SK-N-SH treated with all-trans-retinoic acid at 6 μM for 48 hours (cell line): ENCODE measurements around the gene PALLD.

ENCODE experiments used
- ATAC-seq: fragments of 200-7000 bp; cut with Tn5 transposase; 3 replicates; pipeline ENCODE4 v1.9.1; 2020; ENCODE audit warnings: mild to moderate bottlenecking, moderate library complexity
- ARNTL ChIP-seq: fragments of 450-650 bp; formaldehyde crosslinking; IDR thresholded peaks from 2 replicates; pipeline ENCODE4 v1.5.0; 2020; ENCODE audit warnings: low read depth, mild to moderate bottlenecking, moderate library complexity, borderline replicate concordance
- BACH2 ChIP-seq: fragments of 250-450 bp; sonication (Bioruptor Pico); IDR thresholded peaks from 2 replicates; pipeline ENCODE4 v1.9.0; 2021; ENCODE audit warnings: mild to moderate bottlenecking, borderline replicate concordance
- CREB5 ChIP-seq: fragments of 250-450 bp; sonication (Bioruptor Pico); IDR thresholded peaks from 2 replicates; pipeline ENCODE4 v1.5.1; 2020; ENCODE audit warnings: low read depth, mild to moderate bottlenecking, moderate library complexity
- CSDC2 ChIP-seq: fragments of 250-450 bp; sonication (Bioruptor Pico); IDR thresholded peaks from 2 replicates; pipeline ENCODE4 v1.5.0; 2020; ENCODE audit warnings: mild to moderate bottlenecking, moderate library complexity
- ESRRG ChIP-seq: fragments of 250-450 bp; sonication (Bioruptor Pico); IDR thresholded peaks from 2 replicates; pipeline ENCODE4 v1.6.1; 2021; ENCODE audit warnings: mild to moderate bottlenecking
- GLIS3 ChIP-seq: fragments of 250-450 bp; sonication (Bioruptor Pico); IDR thresholded peaks from 2 replicates; pipeline ENCODE4 v1.5.0; 2020; ENCODE audit warnings: mild to moderate bottlenecking, moderate library complexity
- OSR1 ChIP-seq: fragments of 250-450 bp; sonication (Bioruptor Pico); IDR thresholded peaks from 2 replicates; pipeline ENCODE4 v1.8.0; 2022; ENCODE audit warnings: moderate library complexity, mild to moderate bottlenecking, inconsistent platforms
- PATZ1 ChIP-seq: fragments of 250-450 bp; sonication (Bioruptor Pico); IDR thresholded peaks from 2 replicates; pipeline ENCODE4 v1.8.0; 2020; ENCODE audit warnings: mild to moderate bottlenecking, moderate library complexity, borderline replicate concordance
- PPARA ChIP-seq: fragments of 250-450 bp; sonication (Bioruptor Pico); IDR thresholded peaks from 2 replicates; pipeline ENCODE4 v1.5.0; 2020; ENCODE audit warnings: mild to moderate bottlenecking, borderline replicate concordance
- RARB ChIP-seq: fragments of 250-450 bp; sonication (Bioruptor Pico); IDR thresholded peaks from 2 replicates; pipeline ENCODE4 v1.8.0; 2021; ENCODE audit warnings: mild to moderate bottlenecking, moderate library complexity
- SNAI2 ChIP-seq: fragments of 250-450 bp; sonication (Bioruptor Pico); IDR thresholded peaks from 2 replicates; pipeline ENCODE4 v1.5.0; 2020; ENCODE audit warnings: mild to moderate bottlenecking, moderate library complexity
- TCF4 ChIP-seq: fragments of 250-450 bp; sonication (Bioruptor Pico); IDR thresholded peaks from 2 replicates; pipeline ENCODE4 v1.8.0; 2021; ENCODE audit warnings: mild to moderate bottlenecking, moderate library complexity, borderline replicate concordance
- TOX ChIP-seq: fragments of 250-450 bp; sonication (Bioruptor Pico); IDR thresholded peaks from 2 replicates; pipeline ENCODE4 v1.8.0; 2021; ENCODE audit warnings: mild to moderate bottlenecking, moderate library complexity, borderline replicate concordance
- TSHZ2 ChIP-seq: fragments of 250-450 bp; sonication (Bioruptor Pico); IDR thresholded peaks from 2 replicates; pipeline ENCODE4 v1.5.0; 2020; ENCODE audit warnings: mild to moderate bottlenecking, moderate library complexity
- ZFP3 ChIP-seq: fragments of 250-450 bp; sonication (Bioruptor Pico); IDR thresholded peaks from 2 replicates; pipeline ENCODE4 v1.5.0; 2020; ENCODE audit warnings: mild to moderate bottlenecking, moderate library complexity
- ZFP30 ChIP-seq: fragments of 450-650 bp; formaldehyde crosslinking; IDR thresholded peaks from 2 replicates; pipeline ENCODE4 v1.5.0; 2022; ENCODE audit warnings: mild to moderate bottlenecking, moderate library complexity
- ZNF565 ChIP-seq: fragments of 450-650 bp; formaldehyde crosslinking; conservative IDR thresholded peaks from 2 replicates; pipeline ENCODE4 v1.5.0; 2020; ENCODE audit warnings: low read depth, mild to moderate bottlenecking, moderate library complexity
- ZNF70 ChIP-seq: fragments of 450-650 bp; formaldehyde crosslinking; IDR thresholded peaks from 2 replicates; pipeline ENCODE4 v1.5.0; 2020; ENCODE audit warnings: mild to moderate bottlenecking, moderate library complexity
- ZNF8 ChIP-seq: fragments of 450-650 bp; formaldehyde crosslinking; IDR thresholded peaks from 2 replicates; pipeline ENCODE4 v1.5.0; 2020; ENCODE audit warnings: mild to moderate bottlenecking, moderate library complexity

Gene PALLD

GRCh38 chr4:168811207-168811606, 314.4 kb downstream of the PALLD start (continued):
- no peak for TF ChIP-seq TSHZ2 (CRISPR knock-in tag)
- no peak for TF ChIP-seq ESRRG (CRISPR knock-in tag)

- TF ChIP-seq CREB5 (CRISPR knock-in tag) (no peak), ZFP3 (CRISPR knock-in tag) (no peak), TOX (CRISPR knock-in tag) (no peak), ZNF565 (CRISPR knock-in tag) (no peak), TCF4 (CRISPR knock-in tag) (no peak), PATZ1 (no peak), BACH2 (CRISPR knock-in tag) (no peak), ZNF8 (CRISPR knock-in tag) (no peak), PPARA (no peak), ZNF70 (CRISPR knock-in tag) (no peak), CSDC2 (CRISPR knock-in tag) (no peak), GLIS3 (CRISPR knock-in tag) (no peak), ZFP30 (CRISPR knock-in tag) (no peak), OSR1 (CRISPR knock-in tag) (no peak), ARNTL (no peak), RARB (CRISPR knock-in tag) (no peak), SNAI2 (CRISPR knock-in tag) (no peak), ESRRG (CRISPR knock-in tag) (no peak), TSHZ2 (CRISPR knock-in tag) (no peak)
- ATAC-seq = peak; percentile 73
These were observed 315.2 kb downstream of the PALLD start for GRCh38 chr4:168811786-168812651.

GRCh38 chr4:168812806-168813205, 316.0 kb downstream of the PALLD start:
- TF ChIP-seq TSHZ2 (CRISPR knock-in tag) (no peak), ARNTL (no peak)
- peak; percentile 56 for ATAC-seq
